ENCODE measurements around the gene KRT6B.
A peak's percentile ranks its signal among the peaks of the same experiment; 100 is the strongest.

The KRT6B gene

GRCh38 chr12:52400906-52401305, 51.0 kb downstream of the KRT6B start:
- H3K4me3 ChIP-seq (ENCODE audit: low read depth, low read length) = no peak overlapping the region
- ChIA-PET CTCF (interaction anchor here (0.6 to 1.1 kb wide), 6 partner anchors 18 to 478 kb away, joined by 3 to 7 read pairs (median 4); no protein-coding TSS in a partner anchor), POLR2A (no interaction called here)
- TF ChIP-seq ZNF660 (tag by site-specific recombination; IDR thresholded peaks at IDR 0.05) = no peak
- no peak for TF ChIP-seq ZNF175 (tag by site-specific recombination; IDR thresholded peaks at IDR 0.05)
- no peak for TF ChIP-seq ZNF707 (tag by site-specific recombination; IDR thresholded peaks at IDR 0.05)
- no peak for TF ChIP-seq SCRT1 (tag by site-specific recombination; IDR thresholded peaks at IDR 0.05; ENCODE audit: borderline replicate concordance)
- TF ChIP-seq ZNF48 (tag by site-specific recombination; IDR thresholded peaks at IDR 0.05) = no peak
- no peak overlapping the region for H3K27ac ChIP-seq (ENCODE audit: extremely low read depth, low read depth, low read length)
- H3K36me3 ChIP-seq (ENCODE audit: control insufficient read depth in 2 of 2, insufficient read depth in 1 of 2, low read length in 2 of 2) = no peaks in the 10 kb centered on the region
- H3K4me1 ChIP-seq (ENCODE audit: control insufficient read depth, insufficient read depth, low read length) = no peaks in the 10 kb centered on the region
- H3K9me3 ChIP-seq (ENCODE audit: control insufficient read depth, insufficient read depth, low read depth, low read length) = no peaks in the 10 kb centered on the region

GRCh38 chr12:52399756-52400155, 52.2 kb downstream of the KRT6B start:
- ChIA-PET CTCF (interaction anchor here (1.1 to 1.6 kb wide), 2 partner anchors 27 to 471 kb away, joined by 4 read pairs; no protein-coding TSS in a partner anchor), POLR2A (no interaction called here)
- TF ChIP-seq ZIC2 (tag by site-specific recombination; IDR thresholded peaks at IDR 0.05) = peak; percentile 13; the same call in 1 of the 2 replicates
- no peak for TF ChIP-seq ZSCAN16 (tag by site-specific recombination; IDR thresholded peaks at IDR 0.05)

GRCh38 chr12:52398176-52398575, 53.8 kb downstream of the KRT6B start:
- H3K27ac ChIP-seq (ENCODE audit: extremely low read depth, low read depth, low read length) = no peak overlapping the region
- ChIA-PET CTCF (interaction anchor here (0.6 to 2.1 kb wide), 8 partner anchors 14 to 487 kb away, joined by 3 to 9 read pairs (median 4); no protein-coding TSS in a partner anchor), POLR2A (no interaction called here)
- no peaks in the 10 kb centered on the region for H3K9me3 ChIP-seq (ENCODE audit: control insufficient read depth, insufficient read depth, low read depth, low read length)
- no peak overlapping the region for H3K4me3 ChIP-seq (ENCODE audit: low read depth, low read length)
- no peaks in the 10 kb centered on the region for H3K4me1 ChIP-seq (ENCODE audit: control insufficient read depth, insufficient read depth, low read length)
- TF ChIP-seq ZNF335 (tag by site-specific recombination; conservative IDR thresholded peaks at IDR 0.05) = no peak
- TF ChIP-seq ZNF624 (tag by site-specific recombination; IDR thresholded peaks at IDR 0.05) = no peak
- no peaks in the 10 kb centered on the region for H3K36me3 ChIP-seq (ENCODE audit: control insufficient read depth in 2 of 2, insufficient read depth in 1 of 2, low read length in 2 of 2)

More at GRCh38 chr12:52399756-52400155, 52.2 kb downstream of the KRT6B start:
- Histone ChIP-seq H3K36me3 (ENCODE audit: control insufficient read depth in 2 of 2, insufficient read depth in 1 of 2, low read length in 2 of 2) (no peaks in the 10 kb centered on the region), H3K9me3 (ENCODE audit: control insufficient read depth, insufficient read depth, low read depth, low read length) (no peaks in the 10 kb centered on the region), H3K27ac (ENCODE audit: extremely low read depth, low read depth, low read length) (no peak overlapping the region), H3K4me1 (ENCODE audit: control insufficient read depth, insufficient read depth, low read length) (no peaks in the 10 kb centered on the region), H3K4me3 (ENCODE audit: low read depth, low read length) (no peak overlapping the region)

- ChIA-PET CTCF (interaction anchor here (0.6 to 4.6 kb wide), 22 partner anchors 8 to 483 kb away, joined by 3 to 26 read pairs (median 4); partner anchors contain the start of genes KRT6A and KRT82), POLR2A (no interaction called here)
- no peaks in the 10 kb centered on the region for H3K4me1 ChIP-seq (ENCODE audit: control insufficient read depth, insufficient read depth, low read length)
- H3K27ac ChIP-seq (ENCODE audit: extremely low read depth, low read depth, low read length) = no peak overlapping the region
- TF ChIP-seq RBAK (tag by site-specific recombination; IDR thresholded peaks at IDR 0.05) (no peak), PRDM2 (tag by site-specific recombination; IDR thresholded peaks at IDR 0.05; ENCODE audit: borderline replicate concordance) (no peak), ZNF610 (tag by site-specific recombination; IDR thresholded peaks at IDR 0.05; ENCODE audit: borderline replicate concordance) (no peak), ZNF658 (tag by site-specific recombination; IDR thresholded peaks at IDR 0.05) (no peak), ZNF394 (tag by site-specific recombination; IDR thresholded peaks at IDR 0.05; ENCODE audit: borderline replicate concordance) (no peak), ZFP3 (tag by site-specific recombination; IDR thresholded peaks at IDR 0.05; ENCODE audit: low read depth) (no peak), ZNF16 (tag by site-specific recombination; IDR thresholded peaks at IDR 0.05; ENCODE audit: low read depth) (no peak), ZNF335 (tag by site-specific recombination; conservative IDR thresholded peaks at IDR 0.05) (no peak)
- H3K4me3 ChIP-seq (ENCODE audit: low read depth, low read length) = no peak overlapping the region
- no peaks in the 10 kb centered on the region for H3K36me3 ChIP-seq (ENCODE audit: control insufficient read depth in 2 of 2, insufficient read depth in 1 of 2, low read length in 2 of 2)
- no peaks in the 10 kb centered on the region for H3K9me3 ChIP-seq (ENCODE audit: control insufficient read depth, insufficient read depth, low read depth, low read length)
Observed at GRCh38 chr12:52396656-52397055, 55.3 kb downstream of the KRT6B start.

Measured in HEK293 (cell line).